Smooth muscle cell (in vitro differentiated cells): ENCODE data around the gene CBX3. TPM values are rescaled to one million over a fixed set of nuclear protein-coding genes. Genes with fewer than 3 reads are reported as not detected.

Experiments used
- DNase-seq: peaks from one replicate; lab custom pipeline; 2025; ENCODE audit not compliant: unreplicated experiment; lab: John Stamatoyannopoulos, UW
- H2AFZ ChIP-seq: fragments of 200-600 bp; sonication (generic); 2 replicates; pipeline ENCODE4 v1.6.0; 2016; ENCODE audit warnings: antibody characterized with exemption, low read depth, mild to moderate bottlenecking
- H3F3A ChIP-seq: fragments of 200-600 bp; sonication (generic); 2 replicates; pipeline ENCODE4 v1.6.0; 2017; ENCODE audit warnings: antibody characterized with exemption, low read depth
- H3K27ac ChIP-seq: fragments of 200-600 bp; sonication (generic); 2 replicates; pipeline ENCODE4 v1.5.1; 2016; ENCODE audit warnings: low read depth, mild to moderate bottlenecking
- H3K27me3 ChIP-seq: fragments of 200-600 bp; sonication (generic); 2 replicates; pipeline ENCODE4 v1.6.1; 2016; ENCODE audit warnings: low read depth, mild to moderate bottlenecking
- H3K36me3 ChIP-seq: fragments of 200-600 bp; sonication (generic); 2 replicates; pipeline ENCODE4 v1.5.1; 2016; ENCODE audit warnings: low read depth
- H3K4me1 ChIP-seq: fragments of 200-600 bp; sonication (generic); 2 replicates; pipeline ENCODE4 v1.5.1; 2016; ENCODE audit warnings: low read depth
- H3K4me2 ChIP-seq: fragments of 200-600 bp; sonication (generic); 2 replicates; pipeline ENCODE4 v1.6.0; 2016; ENCODE audit warnings: mild to moderate bottlenecking
- H3K4me3 ChIP-seq: fragments of 200-600 bp; sonication (generic); 2 replicates; pipeline ENCODE4 v1.5.1; 2016; ENCODE audit warnings: mild to moderate bottlenecking
- H3K79me2 ChIP-seq: fragments of 200-600 bp; sonication (generic); 2 replicates; pipeline ENCODE4 v1.6.0; 2016; ENCODE audit warnings: low read depth, mild to moderate bottlenecking
- H3K9ac ChIP-seq: fragments of 200-600 bp; sonication (generic); 2 replicates; pipeline ENCODE4 v1.6.0; 2016; ENCODE audit warnings: low read depth
- H3K9me3 ChIP-seq: fragments of 200-600 bp; sonication (generic); replicated peaks from 2 replicates; pipeline ENCODE4 v1.5.1; 2016; ENCODE audit warnings: low read depth
- H4K20me1 ChIP-seq: fragments of 200-600 bp; sonication (generic); 2 replicates; pipeline ENCODE4 v1.6.0; 2016; ENCODE audit warnings: low read depth
- CTCF ChIP-seq: fragments of 200-600 bp; sonication (generic); IDR thresholded peaks from 2 replicates; pipeline ENCODE4 v1.5.1; 2017; ENCODE audit warnings: borderline replicate concordance, mild to moderate bottlenecking, antibody characterized with exemption; ENCODE audit not compliant: insufficient read depth, poor library complexity, severe bottlenecking
- WGBS: methylation state at CpG from one replicate; pipeline ENCODE4 v1.1.7; 2016; ENCODE audit warnings: low lambda C conversion rate; 5-methylcytosine and 5-hydroxymethylcytosine counted together
- polyA plus RNA-seq: library from polyadenylated mRNA; unstranded; fragments of >200 nt; fragmentation: Nextera tagmentation; extraction: Ambion mirVana; gene quantifications from 2 replicates; pipeline ENCODE4 v1.2.1, GENCODE V29; 2016
- total RNA-seq: library from RNA; depleted of rRNA; stranded (reverse); fragments of >200 nt; gene quantifications from 2 replicates; pipeline ENCODE4 v1.2.3, GENCODE V29; 2014

The CBX3 gene
- total and polyA plus RNA-seq, 2 experiments from 2014 or later = 119 to 156 TPM

DNA sequence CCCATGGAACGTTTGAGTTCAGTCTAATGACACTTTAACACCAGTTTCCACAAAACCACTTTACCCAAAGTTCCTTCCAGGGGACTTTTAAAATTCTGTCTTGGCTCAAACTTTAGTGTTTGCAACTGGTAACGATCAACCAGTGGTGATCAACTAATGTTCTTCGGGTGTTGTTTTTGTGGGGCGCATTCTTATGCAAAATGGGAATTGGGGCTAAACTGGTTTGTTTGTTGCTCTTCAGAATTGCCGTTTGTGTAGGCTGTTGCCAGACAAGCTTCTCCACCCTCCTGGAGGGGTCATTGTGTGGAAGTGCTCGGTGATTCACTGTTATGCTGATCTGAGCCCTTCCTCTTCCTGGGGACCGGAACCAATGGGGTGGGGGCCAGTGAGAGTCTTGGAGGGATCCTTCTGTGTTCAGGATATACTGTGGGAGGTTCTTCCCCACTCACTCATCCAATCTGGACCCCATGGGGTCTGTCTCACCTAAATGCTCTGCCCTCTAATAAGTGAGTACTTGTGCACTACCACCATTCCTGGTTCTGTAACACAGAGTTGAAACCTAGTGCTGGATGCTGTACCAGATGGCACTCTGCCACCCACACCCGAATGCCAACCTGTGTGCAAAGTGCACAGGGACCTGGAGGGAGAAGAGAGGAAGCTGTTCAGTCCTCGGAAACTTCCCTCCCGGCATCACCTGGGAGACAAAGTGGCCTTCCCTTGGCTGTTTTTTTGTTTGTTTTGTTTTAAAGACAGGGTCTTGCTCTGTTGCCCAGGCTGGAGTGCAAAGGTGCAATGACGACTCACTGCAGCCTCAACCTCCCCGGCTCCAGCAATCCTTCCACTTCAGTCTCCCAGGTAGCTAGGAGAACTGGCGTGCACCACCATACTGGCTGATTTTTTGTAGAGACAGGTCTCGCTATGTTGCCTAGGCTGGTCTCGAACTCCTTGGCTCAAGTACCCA, 47.4 kb upstream of the CBX3 start:
- Histone ChIP-seq H3K36me3 (no peaks in the 10 kb centered on the region), H3K27me3 (peaks cover 38% of the 10 kb centered on the region), H3K27ac (no peak overlapping the region), H3K4me1 (peaks cover 11% of the 10 kb centered on the region), H3K79me2 (no peaks in the 10 kb centered on the region), H2AFZ (no peak overlapping the region), H3K4me2 (peak overlapping the region; percentile 86), H3K9me3 (no peaks in the 10 kb centered on the region), H3F3A (peaks cover 5% of the 10 kb centered on the region), H4K20me1 (no peaks in the 10 kb centered on the region), H3K9ac (no peak overlapping the region), H3K4me3 (no peak overlapping the region)
- no peak for DNase-seq
- TF ChIP-seq CTCF = no peak
- WGBS = 62% methylated on average over 15 of the region's 15 CpGs

DNA sequence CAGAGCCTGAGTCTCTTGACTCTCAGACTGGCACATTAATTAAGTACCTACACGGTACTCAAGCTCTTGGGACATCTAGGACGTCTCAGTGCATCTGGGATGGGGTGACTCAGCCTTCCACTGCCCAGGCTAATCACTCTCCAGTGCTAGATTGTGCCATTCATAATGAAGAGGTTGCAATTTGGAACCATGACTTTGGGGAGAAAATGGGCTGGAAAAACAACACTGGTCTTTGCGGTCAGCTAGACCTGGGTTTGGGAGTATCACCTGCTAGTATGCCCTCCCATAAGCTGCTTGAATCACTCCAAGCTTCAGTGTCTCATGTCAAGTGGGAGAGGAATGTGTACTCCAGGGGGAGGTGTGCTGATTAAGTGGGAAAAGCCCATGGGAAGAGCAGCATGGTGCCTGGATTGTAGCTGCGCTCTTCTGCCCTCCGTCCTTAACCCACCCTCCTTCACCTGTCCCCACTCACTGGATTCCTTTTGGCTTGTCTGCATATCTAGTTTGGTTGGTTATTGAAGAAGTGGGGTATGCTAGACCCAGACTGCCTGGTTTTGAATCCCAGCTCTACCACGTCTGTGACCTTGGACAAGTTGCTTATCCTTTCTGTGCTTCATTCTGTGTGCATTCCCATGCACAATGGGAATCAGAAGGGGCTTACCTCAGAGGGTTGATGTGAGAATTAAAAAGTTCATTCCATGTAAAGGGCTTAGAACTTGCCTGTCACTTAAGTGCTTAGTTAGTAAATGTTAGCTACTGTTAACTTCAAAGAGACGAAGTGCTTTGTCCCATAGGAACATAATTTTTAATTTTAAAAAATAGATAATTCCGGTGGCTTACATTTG, 45.8 kb upstream of the CBX3 start:
- no peak for TF ChIP-seq CTCF
- H3K4me3 ChIP-seq = peak overlapping the region; percentile 20
- peaks cover 35% of the 10 kb centered on the region for H3K27me3 ChIP-seq
- H3K4me2 ChIP-seq = peak overlapping the region; percentile 77
- H3K4me1 ChIP-seq = peaks cover 11% of the 10 kb centered on the region
- no peak for DNase-seq
- H3K9ac ChIP-seq = peak overlapping the region; percentile 73
- WGBS = 49% methylated on average over 8 of the region's 8 CpGs
- peak overlapping the region; percentile 91 for H3K27ac ChIP-seq
- H3K9me3 ChIP-seq = no peaks in the 10 kb centered on the region
- H2AFZ ChIP-seq = no peak overlapping the region
- H3K79me2 ChIP-seq = no peaks in the 10 kb centered on the region
- peaks cover 5% of the 10 kb centered on the region for H3F3A ChIP-seq
- H4K20me1 ChIP-seq = no peaks in the 10 kb centered on the region
- no peaks in the 10 kb centered on the region for H3K36me3 ChIP-seq

DNA sequence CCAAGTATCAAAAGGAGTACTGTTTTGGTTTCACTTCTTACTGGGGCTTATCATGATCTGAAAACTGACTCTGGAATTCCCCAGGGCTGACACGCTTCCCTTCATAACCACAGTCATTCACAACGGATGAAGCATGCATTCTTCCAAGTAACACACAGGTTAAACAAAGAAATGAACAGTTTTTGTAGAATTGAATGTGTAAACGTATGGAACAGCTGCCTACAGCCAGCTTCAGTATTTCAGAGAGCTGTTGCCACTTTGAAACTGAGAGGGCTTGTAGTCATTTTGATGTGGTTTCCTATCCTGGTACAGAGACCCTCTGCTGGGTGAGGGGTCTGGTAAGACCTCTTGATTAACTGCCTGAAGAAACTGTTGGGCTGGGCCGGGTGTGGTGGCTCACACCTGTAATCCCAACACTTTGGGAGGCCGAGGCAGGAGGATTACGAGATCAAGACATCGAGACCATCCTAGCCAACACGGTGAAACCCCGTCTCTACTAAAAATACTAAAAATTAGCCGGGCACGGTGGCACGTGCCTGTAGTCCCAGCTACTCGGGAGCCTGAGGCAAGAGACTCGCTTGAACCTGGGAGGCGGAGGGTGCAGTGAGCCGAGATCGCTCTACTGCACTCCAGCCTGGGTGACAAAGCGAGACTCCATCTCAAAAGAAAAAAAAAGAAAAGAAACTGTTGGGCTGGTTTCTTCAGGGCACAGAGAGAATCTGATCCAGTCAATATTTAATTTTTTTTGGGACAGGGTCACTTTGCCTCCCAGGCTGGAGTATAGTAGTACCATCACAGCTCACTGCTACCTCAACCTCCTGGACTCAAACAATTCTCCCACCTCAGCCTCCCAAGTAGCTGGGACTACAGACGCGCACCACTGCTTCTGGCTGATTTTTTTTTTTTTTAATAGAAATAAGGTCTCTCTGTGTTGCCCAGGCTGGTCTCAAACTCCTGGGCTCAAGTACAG, 44.8 kb upstream of the CBX3 start:
- Histone ChIP-seq H3K9me3 (no peaks in the 10 kb centered on the region), H3K4me3 (no peak overlapping the region), H4K20me1 (no peaks in the 10 kb centered on the region), H3K4me2 (peak overlapping the region; percentile 77), H3K27ac (peak overlapping the region; percentile 91), H3K79me2 (no peaks in the 10 kb centered on the region), H3K4me1 (peaks cover 9% of the 10 kb centered on the region), H3K27me3 (peaks cover 25% of the 10 kb centered on the region), H3K36me3 (no peaks in the 10 kb centered on the region), H2AFZ (no peak overlapping the region), H3K9ac (peak overlapping the region; percentile 13), H3F3A (peaks cover 5% of the 10 kb centered on the region)
- 75% methylated on average over 20 of the region's 20 CpGs for WGBS
- no peak for DNase-seq
- no peak for TF ChIP-seq CTCF
